SK-N-SH (cell line): Measurements from ENCODE around the gene C4orf50.

Experiments
- CTCF ChIP-seq: fragments of 200-600 bp; sonication (generic); IDR thresholded peaks from 2 replicates; pipeline ENCODE4 v1.6.1; 2017; ENCODE audit warnings: antibody characterized with exemption, mild to moderate bottlenecking, moderate library complexity
- EZH2phosphoT487 ChIP-seq: fragments of 200-600 bp; sonication (generic); IDR thresholded peaks from 2 replicates; pipeline ENCODE4 v1.6.1; 2017; ENCODE audit warnings: low read depth, mixed run types, mild to moderate bottlenecking, antibody characterized with exemption, moderate library complexity, borderline replicate concordance
- POLR2AphosphoS5 ChIP-seq: IDR thresholded peaks from 2 replicates; pipeline ENCODE4 v1.6.1; 2012; ENCODE audit warnings: low read depth, low read length

DNA sequence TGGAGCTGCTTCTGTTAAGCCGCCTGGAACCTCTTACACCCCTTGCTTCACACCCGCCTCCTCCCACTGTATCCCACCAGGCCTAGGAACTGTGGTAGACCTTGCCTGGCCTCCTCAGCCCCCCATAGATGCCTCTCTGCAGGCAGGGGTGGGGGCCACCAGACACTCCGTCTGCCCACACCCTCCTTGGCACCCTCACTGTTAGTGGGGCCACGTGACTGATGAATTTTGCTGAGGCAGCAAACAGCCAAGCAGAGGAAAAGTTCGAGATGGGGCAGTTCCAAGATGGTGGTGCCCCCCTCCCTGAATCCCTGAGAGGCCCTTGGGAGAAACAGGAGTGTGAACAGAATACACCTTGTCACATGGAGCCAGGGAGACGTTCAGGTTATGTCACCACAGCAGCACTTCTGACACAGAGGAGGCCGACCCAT lies 41.2 kb upstream of the C4orf50 start:
- TF ChIP-seq POLR2AphosphoS5 (no peak), EZH2phosphoT487 (no peak), CTCF (no peak)
